Measurements from ENCODE around the gene MPND. TPM values are rescaled to one million over a fixed set of nuclear protein-coding genes. Genes with fewer than 3 reads are reported as not detected.

MPND gene
- total RNA-seq, 2 experiments from 2014 or later: 7.2 to 19.1 TPM

DNA sequence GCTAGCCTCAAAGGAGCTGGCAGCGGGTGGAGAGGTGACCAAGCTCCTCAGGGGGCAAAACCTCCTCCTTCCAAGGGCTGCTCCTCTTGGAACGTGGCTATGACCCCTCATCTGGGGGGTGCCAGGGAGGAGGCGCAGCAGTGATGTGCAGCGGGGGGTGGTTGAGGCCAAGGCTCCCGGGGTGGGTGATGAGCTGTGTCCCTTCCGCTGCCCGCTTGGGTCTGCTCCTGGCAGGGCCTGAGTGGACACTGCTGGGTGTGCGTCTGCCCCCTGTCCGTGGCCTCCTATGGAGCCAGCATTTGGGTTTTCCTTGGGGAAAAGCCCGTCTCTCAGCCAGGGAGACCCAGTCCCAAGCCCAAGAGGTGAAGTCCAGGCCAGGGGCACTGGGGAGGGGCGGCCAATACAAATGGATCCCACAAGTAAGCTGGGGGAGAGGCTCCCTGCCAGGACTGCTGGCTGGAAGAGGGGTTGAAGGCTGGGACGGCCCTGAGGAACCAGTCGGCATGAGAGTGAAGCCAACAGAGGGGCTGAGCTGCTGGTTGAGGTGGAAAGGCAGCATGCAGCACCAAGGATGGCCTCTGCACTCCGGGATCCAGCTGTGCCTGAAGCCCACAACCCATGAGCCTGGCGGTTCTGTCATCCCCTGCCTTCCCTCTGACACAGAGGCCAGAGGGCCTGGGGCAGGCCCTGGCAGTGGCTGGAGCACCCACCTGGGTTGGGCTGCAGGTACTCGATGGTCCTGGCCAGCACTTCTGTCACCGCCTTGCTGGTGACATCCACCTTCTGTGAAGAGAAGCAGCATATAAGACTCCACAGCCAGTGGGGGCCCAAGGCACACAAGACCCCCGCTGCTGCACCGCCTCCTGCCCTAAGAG lies 22.7 kb downstream of the MPND start:
- ChIA-PET CTCF (ENCODE audit: unreplicated experiment) (no interaction called here), POLR2A (interaction anchor here (0.6 kb wide), 1 partner anchor 23 kb away, joined by 3 read pairs; no protein-coding TSS in a partner anchor)
- Histone ChIP-seq H3K27ac (ENCODE audit: low read depth, low read length, poor library complexity, severe bottlenecking) (no peak overlapping the region), H3K4me2 (ENCODE audit: low read length) (no peak overlapping the region), H4K20me1 (ENCODE audit: insufficient read depth, low read length) (peaks cover 3% of the 10 kb centered on the region; the same call in 1 of the 2 replicates), H3K9me2 (ENCODE audit: insufficient read depth, low read length) (no peaks in the 10 kb centered on the region), H3K4me1 (ENCODE audit: insufficient read depth, low read length, poor library complexity, severe bottlenecking) (peaks cover 30% of the 10 kb centered on the region), H3K36me3 (ENCODE audit: insufficient read depth, low read length) (peaks cover 53% of the 10 kb centered on the region), H3K79me2 (ENCODE audit: insufficient read depth, low read depth, low read length) (peaks cover 3% of the 10 kb centered on the region; the same call in 1 of the 2 replicates), H2AFZ (ENCODE audit: low read length) (no peak overlapping the region), H3K9me3 (ENCODE audit: low read length) (no peaks in the 10 kb centered on the region), H3K4me3 (ENCODE audit: low read depth, low read length, poor library complexity, severe bottlenecking) (no peak overlapping the region)
- intact Hi-C loops (cut with micrococcal nuclease; ENCODE audit: unreplicated experiment): no loop called here
- no TSS peak for BruUV-seq (replicated peaks)
- no peak for DNase-seq (ENCODE audit: low spot score)
- no peak for TF ChIP-seq EZH2phosphoT487 (IDR thresholded peaks at IDR 0.05; ENCODE audit: borderline replicate concordance, low read depth, low read length)
- TF ChIP-seq, protein P1, sequence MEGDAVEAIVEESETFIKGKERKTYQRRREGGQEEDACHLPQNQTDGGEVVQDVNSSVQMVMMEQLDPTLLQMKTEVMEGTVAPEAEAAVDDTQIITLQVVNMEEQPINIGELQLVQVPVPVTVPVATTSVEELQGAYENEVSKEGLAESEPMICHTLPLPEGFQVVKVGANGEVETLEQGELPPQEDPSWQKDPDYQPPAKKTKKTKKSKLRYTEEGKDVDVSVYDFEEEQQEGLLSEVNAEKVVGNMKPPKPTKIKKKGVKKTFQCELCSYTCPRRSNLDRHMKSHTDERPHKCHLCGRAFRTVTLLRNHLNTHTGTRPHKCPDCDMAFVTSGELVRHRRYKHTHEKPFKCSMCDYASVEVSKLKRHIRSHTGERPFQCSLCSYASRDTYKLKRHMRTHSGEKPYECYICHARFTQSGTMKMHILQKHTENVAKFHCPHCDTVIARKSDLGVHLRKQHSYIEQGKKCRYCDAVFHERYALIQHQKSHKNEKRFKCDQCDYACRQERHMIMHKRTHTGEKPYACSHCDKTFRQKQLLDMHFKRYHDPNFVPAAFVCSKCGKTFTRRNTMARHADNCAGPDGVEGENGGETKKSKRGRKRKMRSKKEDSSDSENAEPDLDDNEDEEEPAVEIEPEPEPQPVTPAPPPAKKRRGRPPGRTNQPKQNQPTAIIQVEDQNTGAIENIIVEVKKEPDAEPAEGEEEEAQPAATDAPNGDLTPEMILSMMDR (conservative IDR thresholded peaks at IDR 0.05; ENCODE audit: low read length): no peak

DNA sequence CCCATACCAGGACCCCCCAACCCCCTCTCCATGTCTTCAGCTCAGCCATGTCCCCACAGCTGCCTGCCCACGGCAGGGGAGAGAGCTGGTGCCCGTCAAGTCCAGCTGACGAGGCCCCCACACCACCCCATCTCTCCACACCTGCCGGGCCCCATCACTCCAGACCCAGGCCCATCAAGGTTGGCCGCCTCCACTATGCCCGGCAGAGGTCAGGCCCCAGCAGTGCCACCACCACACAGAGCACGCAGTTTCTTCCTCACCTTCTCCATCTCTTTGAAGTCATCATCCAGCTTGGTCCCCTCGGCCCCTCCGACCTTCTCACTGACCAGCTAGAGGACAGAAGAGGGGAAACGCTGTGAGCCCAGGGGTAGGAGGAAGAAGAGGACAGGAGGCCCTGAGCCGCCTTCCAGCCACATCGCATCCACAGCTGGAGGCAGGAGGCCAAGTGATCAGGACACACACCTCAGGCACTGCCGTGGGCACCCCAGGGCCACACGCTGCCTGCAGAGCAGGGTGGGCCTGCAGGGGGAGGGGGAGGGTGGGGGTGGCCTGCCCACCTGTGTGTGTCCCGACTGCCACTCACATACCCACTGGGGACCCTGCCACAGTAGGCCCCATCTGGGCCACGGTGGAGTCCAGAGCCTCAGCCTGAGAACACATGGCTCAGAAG lies 23.4 kb downstream of the MPND start:
- peaks cover 3% of the 10 kb centered on the region; the same call in 1 of the 2 replicates for H4K20me1 ChIP-seq (ENCODE audit: insufficient read depth, low read length)
- intact Hi-C loops (cut with micrococcal nuclease; ENCODE audit: unreplicated experiment): no loop called here
- H2AFZ ChIP-seq (ENCODE audit: low read length): no peak overlapping the region
- DNase-seq (ENCODE audit: low spot score): no peak
- ChIA-PET POLR2A (interaction anchor here (0.6 kb wide), 1 partner anchor 62 kb away, joined by 3 read pairs; no protein-coding TSS in a partner anchor), CTCF (ENCODE audit: unreplicated experiment) (no interaction called here)
- no peaks in the 10 kb centered on the region for H3K9me2 ChIP-seq (ENCODE audit: insufficient read depth, low read length)
- H3K4me1 ChIP-seq (ENCODE audit: insufficient read depth, low read length, poor library complexity, severe bottlenecking): peaks cover 34% of the 10 kb centered on the region
- H3K79me2 ChIP-seq (ENCODE audit: insufficient read depth, low read depth, low read length): peaks cover 3% of the 10 kb centered on the region; the same call in 1 of the 2 replicates
- no peak overlapping the region for H3K27ac ChIP-seq (ENCODE audit: low read depth, low read length, poor library complexity, severe bottlenecking)
- H3K9me3 ChIP-seq (ENCODE audit: low read length): no peaks in the 10 kb centered on the region
- H3K4me2 ChIP-seq (ENCODE audit: low read length): no peak overlapping the region
- no TSS peak for BruUV-seq (replicated peaks)
- H3K4me3 ChIP-seq (ENCODE audit: low read depth, low read length, poor library complexity, severe bottlenecking): no peak overlapping the region
- peaks cover 46% of the 10 kb centered on the region for H3K36me3 ChIP-seq (ENCODE audit: insufficient read depth, low read length)
- TF ChIP-seq EZH2phosphoT487 (IDR thresholded peaks at IDR 0.05; ENCODE audit: borderline replicate concordance, low read depth, low read length): no peak
- TF ChIP-seq, protein P1 (conservative IDR thresholded peaks at IDR 0.05; ENCODE audit: low read length): no peak

Measured in OCI-LY7 (cell line).